ENCODE measurements around the gene ADGRA3. TPM values are rescaled to one million over a fixed set of nuclear protein-coding genes. Genes with fewer than 3 reads are reported as not detected.

The ADGRA3 gene
- total and polyA plus RNA-seq, 2 donors (not counting 3 experiments of a cell fraction or from before 2014, with no cell fraction given) = 17.2 to 36.2 TPM

GRCh38 chr4:22412013-22412412 lies 103.9 kb downstream of the ADGRA3 start:
- intact Hi-C loops (cut with micrococcal nuclease) = loop anchor here (10.0 kb wide), 1 partner anchor 2003 kb away; no protein-coding TSS in a partner anchor
- no TSS peak for BruUV-seq (replicated peaks)
- no peak overlapping the region for H3K4me3 ChIP-seq (replicated peaks in 1 of 3; ENCODE audit: insufficient read depth in 1 of 3, low read depth in 1 of 3, low read length in 3 of 3)
- TF ChIP-seq EZH2 (IDR thresholded peaks at IDR 0.05; ENCODE audit: borderline replicate concordance, low read depth, low read length, severe bottlenecking) = no peak
- TF ChIP-seq JUN (IDR thresholded peaks at IDR 0.05; ENCODE audit: borderline replicate concordance, insufficient read depth, insufficient read length, low read depth) = no peak
- TF ChIP-seq POLR2A (IDR thresholded peaks at IDR 0.05; ENCODE audit: low read depth, low read length) = no peak
- TF ChIP-seq MYC (IDR thresholded peaks at IDR 0.05; ENCODE audit: low read depth, low read length) = no peak
- no peak for TF ChIP-seq GATA2 (IDR thresholded peaks at IDR 0.05; ENCODE audit: insufficient read depth, insufficient read length, low read depth, low read length)
- TF ChIP-seq CTCF (IDR thresholded peaks at IDR 0.05; ENCODE audit: extremely low read depth in 1 of 2, insufficient read depth in 1 of 2, low read depth in 1 of 2, low read length in 2 of 2) = no peak
- no peak for TF ChIP-seq FOS (IDR thresholded peaks at IDR 0.05; ENCODE audit: borderline replicate concordance, insufficient read depth, low read length)
- no peak for TF ChIP-seq POLR2AphosphoS5 (IDR thresholded peaks at IDR 0.05; ENCODE audit: insufficient read depth, low read depth, low read length)
- no peak for TF ChIP-seq MAX (IDR thresholded peaks at IDR 0.05; ENCODE audit: insufficient read depth, insufficient read length)
- FAIRE-seq (no peak), DNase-seq (ENCODE audit: low read depth, low spot score) (no peak)
- H3K9me3 ChIP-seq (replicated peaks; ENCODE audit: control insufficient read depth, insufficient read depth, low read length) = no peaks in the 10 kb centered on the region
- ChIA-PET CTCF (interaction anchor here (1.5 to 2.9 kb wide), 3 partner anchors 23 to 623 kb away, joined by 4 to 18 read pairs (median 11); no protein-coding TSS in a partner anchor), POLR2A (no interaction called here)
- no peak overlapping the region for H2AFZ ChIP-seq (ENCODE audit: low read depth, low read length)
- H3K4me2 ChIP-seq (ENCODE audit: insufficient read depth, low read length) = no peak overlapping the region
- H4K20me1 ChIP-seq (replicated peaks; ENCODE audit: control insufficient read depth, extremely low read depth, insufficient read depth, low read length) = no peaks in the 10 kb centered on the region
- peaks cover 9% of the 10 kb centered on the region for H3K4me1 ChIP-seq (ENCODE audit: control insufficient read depth, extremely low read depth, insufficient read depth, low read length)
- no peaks in the 10 kb centered on the region for H3K27me3 ChIP-seq (ENCODE audit: control insufficient read depth in 2 of 2, insufficient read depth in 2 of 2, low read length in 2 of 2)
- no peaks in the 10 kb centered on the region for H3K9me1 ChIP-seq (replicated peaks; ENCODE audit: control insufficient read depth, extremely low read depth, insufficient read depth, low read length)
- H3K36me3 ChIP-seq (ENCODE audit: control insufficient read depth in 2 of 2, extremely low read depth in 1 of 2, insufficient read depth in 2 of 2, low read length in 2 of 2) = no peaks in the 10 kb centered on the region
- no peaks in the 10 kb centered on the region for H3K79me2 ChIP-seq (ENCODE audit: control insufficient read depth, insufficient read depth, low read length)
- no peak overlapping the region for H3K9ac ChIP-seq (replicated peaks; ENCODE audit: extremely low read depth, insufficient read depth, low read length)
- H3K27ac ChIP-seq (ENCODE audit: insufficient read depth, low read depth, low read length) = no peak overlapping the region
- dilution Hi-C loops (cut with MboI; ENCODE audit: extremely low pct_ligation_motif_present, low sequenced_read_pairs) = no loop called here

Measured in endothelial cell of umbilical vein (primary cell).